ENCODE data around the gene KIAA1217.

- no peak for TF ChIP-seq CTCF (IDR thresholded peaks at IDR 0.05)
- no peak for TF ChIP-seq POLR2A (IDR thresholded peaks at IDR 0.05)
These were observed 98.2 kb downstream of the KIAA1217 start for GRCh38 chr10:24307116-24307515.
